ENCODE data around the gene MAP3K3. TPM values are rescaled to one million over a fixed set of nuclear protein-coding genes. Genes with fewer than 3 reads are reported as not detected.

Gene MAP3K3
- total and polyA plus RNA-seq, 8 donors: 41.3 to 58.3 (median 43.7) TPM

DNA sequence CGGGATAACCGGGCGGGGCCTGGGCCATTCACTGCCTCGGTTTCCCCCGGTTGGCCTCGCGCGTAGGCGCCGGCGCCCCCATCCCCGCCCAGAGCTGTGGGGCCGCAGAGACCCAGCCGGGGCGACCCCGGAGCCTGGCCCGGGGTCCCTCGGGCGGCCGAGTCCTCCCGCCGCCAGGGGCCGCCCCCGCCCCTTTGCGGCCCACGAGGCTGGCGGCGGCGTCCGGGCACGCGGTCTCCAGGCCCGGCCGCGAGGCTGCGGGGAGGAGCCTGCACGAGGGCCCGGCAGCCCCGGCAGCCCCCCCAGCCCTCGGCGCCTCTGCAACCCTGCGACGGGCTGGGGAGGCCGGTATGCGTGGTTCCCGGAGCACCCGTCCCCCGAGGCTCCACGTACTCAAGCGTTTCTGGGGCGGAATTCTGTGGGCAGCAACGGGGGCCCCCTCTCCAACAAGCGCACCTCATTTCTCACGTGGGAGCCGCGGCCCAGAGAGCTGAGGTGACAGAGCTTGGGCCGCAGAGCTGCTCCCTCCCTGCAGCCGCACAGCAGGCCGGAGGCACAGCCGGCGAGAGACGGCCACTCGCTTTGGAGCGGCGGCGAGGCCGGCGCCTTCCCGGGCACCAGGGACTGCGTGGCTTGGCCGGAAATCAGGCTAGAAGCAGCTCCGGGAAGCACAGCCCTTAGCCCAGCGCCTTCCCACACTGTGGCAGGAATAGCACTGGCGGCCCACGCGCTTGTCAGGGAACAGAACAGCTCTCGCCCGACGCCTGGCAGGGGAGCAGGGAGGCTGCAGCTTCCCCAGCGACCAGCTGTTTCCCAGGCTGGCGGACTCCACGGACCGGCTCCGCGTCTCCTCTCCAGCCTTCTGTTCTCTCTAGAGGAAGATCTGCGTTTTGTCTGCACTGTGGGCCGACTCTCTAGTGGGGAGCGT lies 78.6 kb downstream of the MAP3K3 start:
- Histone ChIP-seq H3K4me1 (peaks cover 3 to 71% of the 10 kb centered on the region in 2 donors), H3K4me3 (peak overlapping the region; percentile 46 to 61), H3K27ac (peak overlapping the region; percentile 84 to 89), H3K27me3 (no peaks in the 10 kb centered on the region), H3K9me3 (no peaks in the 10 kb centered on the region), H3K36me3 (peaks cover 0 to 32% of the 10 kb centered on the region in 2 donors)
- DNase-seq: peak in 3 of 4 donors; percentile 29 to 88 (median 74)
- intact Hi-C loops (cut with DNase I): no loop called here
- TF ChIP-seq, protein P1, sequence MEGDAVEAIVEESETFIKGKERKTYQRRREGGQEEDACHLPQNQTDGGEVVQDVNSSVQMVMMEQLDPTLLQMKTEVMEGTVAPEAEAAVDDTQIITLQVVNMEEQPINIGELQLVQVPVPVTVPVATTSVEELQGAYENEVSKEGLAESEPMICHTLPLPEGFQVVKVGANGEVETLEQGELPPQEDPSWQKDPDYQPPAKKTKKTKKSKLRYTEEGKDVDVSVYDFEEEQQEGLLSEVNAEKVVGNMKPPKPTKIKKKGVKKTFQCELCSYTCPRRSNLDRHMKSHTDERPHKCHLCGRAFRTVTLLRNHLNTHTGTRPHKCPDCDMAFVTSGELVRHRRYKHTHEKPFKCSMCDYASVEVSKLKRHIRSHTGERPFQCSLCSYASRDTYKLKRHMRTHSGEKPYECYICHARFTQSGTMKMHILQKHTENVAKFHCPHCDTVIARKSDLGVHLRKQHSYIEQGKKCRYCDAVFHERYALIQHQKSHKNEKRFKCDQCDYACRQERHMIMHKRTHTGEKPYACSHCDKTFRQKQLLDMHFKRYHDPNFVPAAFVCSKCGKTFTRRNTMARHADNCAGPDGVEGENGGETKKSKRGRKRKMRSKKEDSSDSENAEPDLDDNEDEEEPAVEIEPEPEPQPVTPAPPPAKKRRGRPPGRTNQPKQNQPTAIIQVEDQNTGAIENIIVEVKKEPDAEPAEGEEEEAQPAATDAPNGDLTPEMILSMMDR (IDR thresholded peaks at IDR 0.05): no peak
- peak; percentile 13 for ATAC-seq

DNA sequence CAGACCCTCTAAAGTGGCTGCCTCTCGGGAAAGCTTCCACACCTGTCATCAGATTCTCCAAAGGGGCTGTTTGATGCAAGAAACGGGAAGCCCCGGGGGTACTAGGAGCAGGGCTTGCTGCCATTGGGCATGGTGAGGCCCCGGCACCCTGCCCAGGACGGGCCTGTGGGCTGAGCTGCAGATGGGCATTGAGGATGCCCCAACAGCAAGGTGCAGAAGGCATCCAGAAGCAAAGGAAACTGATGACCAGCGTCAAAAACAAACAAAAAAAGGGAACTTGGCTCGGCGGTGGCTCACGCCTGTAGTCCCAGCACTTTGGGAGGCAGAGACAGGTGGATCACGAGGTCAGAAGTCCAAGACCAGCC lies 79.2 kb downstream of the MAP3K3 start:
- Histone ChIP-seq H3K4me3 (peak overlapping the region in 1 of 2 donors; percentile 61), H3K27ac (peak overlapping the region; percentile 84 to 89), H3K27me3 (no peaks in the 10 kb centered on the region), H3K36me3 (peaks cover 0 to 35% of the 10 kb centered on the region in 2 donors), H3K9me3 (no peaks in the 10 kb centered on the region), H3K4me1 (peaks cover 3 to 74% of the 10 kb centered on the region in 2 donors)
- DNase-seq: peak in 1 of 4 donors; percentile 78
- intact Hi-C loops (cut with DNase I): no loop called here
- ATAC-seq: no peak
- TF ChIP-seq, protein P1 (IDR thresholded peaks at IDR 0.05): no peak

- intact Hi-C loops (cut with DNase I): no loop called here
- Histone ChIP-seq H3K36me3 (peaks cover 0 to 41% of the 10 kb centered on the region in 2 donors), H3K27me3 (no peaks in the 10 kb centered on the region), H3K4me1 (peaks cover 3 to 70% of the 10 kb centered on the region in 2 donors), H3K9me3 (no peaks in the 10 kb centered on the region), H3K27ac (peak overlapping the region; percentile 84 to 89), H3K4me3 (peak overlapping the region in 1 of 2 donors; percentile 61)
- ATAC-seq: peak; percentile 4
- TF ChIP-seq, protein P1 (IDR thresholded peaks at IDR 0.05): no peak
- DNase-seq: peak in 2 of 4 donors; percentile 71 to 85
These were observed 79.9 kb downstream of the MAP3K3 start for GRCh38 chr17:63701868-63702720.

DNA sequence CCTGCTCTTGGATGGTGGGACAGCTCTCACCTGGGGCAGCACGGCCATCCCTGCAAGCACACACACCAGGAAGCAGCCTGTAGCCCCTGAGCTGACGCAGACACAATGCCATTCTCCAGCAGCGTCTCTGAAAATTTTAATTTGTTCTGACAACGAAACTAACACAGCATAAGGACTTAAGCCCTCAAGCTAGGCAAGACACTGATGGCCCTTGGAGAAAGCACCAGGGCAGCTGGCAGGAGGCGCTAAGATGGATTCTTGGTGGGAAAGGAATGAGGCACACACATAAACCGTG lies 80.5 kb downstream of the MAP3K3 start:
- Histone ChIP-seq H3K36me3 (peaks cover 0 to 46% of the 10 kb centered on the region in 2 donors), H3K27me3 (no peaks in the 10 kb centered on the region), H3K27ac (peak overlapping the region in 1 of 2 donors; percentile 89), H3K4me1 (peaks cover 2 to 65% of the 10 kb centered on the region in 2 donors), H3K4me3 (no peak overlapping the region), H3K9me3 (no peaks in the 10 kb centered on the region)
- ATAC-seq (no peak), DNase-seq (no peak)
- TF ChIP-seq, protein P1 (IDR thresholded peaks at IDR 0.05): no peak
- intact Hi-C loops (cut with DNase I): no loop called here

- no peak for ATAC-seq
- Histone ChIP-seq H3K4me1 (peaks cover 0 to 62% of the 10 kb centered on the region in 2 donors), H3K9me3 (no peaks in the 10 kb centered on the region), H3K27ac (peak overlapping the region in 1 of 2 donors; percentile 89), H3K4me3 (no peak overlapping the region), H3K36me3 (peaks cover 0 to 47% of the 10 kb centered on the region in 2 donors), H3K27me3 (no peaks in the 10 kb centered on the region)
- no peak for DNase-seq
- intact Hi-C loops (cut with DNase I): no loop called here
- TF ChIP-seq, protein P1 (IDR thresholded peaks at IDR 0.05): no peak
These were observed 80.8 kb downstream of the MAP3K3 start for GRCh38 chr17:63703029-63703428.

All from left lung (tissue), 10 donors.